ENCODE data around the gene C11orf91. TPM values are rescaled to one million over a fixed set of nuclear protein-coding genes. Genes with fewer than 3 reads are reported as not detected.
"Not testable (repeated sequence)": the region's sequence is repeated elsewhere in the genome, so short reads cannot be mapped to it uniquely, and the experiment has no call there.

C11orf91 gene
- total RNA-seq, 1 donor from 2014 or later: not detected

DNA sequence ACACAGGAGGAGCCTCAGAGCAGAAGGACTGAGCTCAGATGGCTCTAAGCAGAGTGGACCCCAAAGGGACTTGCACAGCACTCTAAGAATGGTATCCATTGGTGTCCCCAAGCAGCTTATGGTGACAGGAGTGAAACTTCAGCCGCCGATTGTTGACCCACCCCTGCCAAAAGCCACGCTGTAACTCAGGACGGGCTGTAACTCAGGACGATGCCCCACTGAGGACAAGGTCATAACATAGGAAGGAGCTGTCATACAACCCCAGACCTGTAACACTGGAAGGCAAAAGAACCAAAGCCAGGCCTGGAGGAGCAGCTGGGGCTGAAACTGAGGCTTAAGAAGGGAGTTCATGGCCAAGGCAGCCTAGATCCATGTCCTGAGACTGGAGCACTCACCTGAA, 21.4 kb upstream of the C11orf91 start:
- no peak for DNase-seq

DNA sequence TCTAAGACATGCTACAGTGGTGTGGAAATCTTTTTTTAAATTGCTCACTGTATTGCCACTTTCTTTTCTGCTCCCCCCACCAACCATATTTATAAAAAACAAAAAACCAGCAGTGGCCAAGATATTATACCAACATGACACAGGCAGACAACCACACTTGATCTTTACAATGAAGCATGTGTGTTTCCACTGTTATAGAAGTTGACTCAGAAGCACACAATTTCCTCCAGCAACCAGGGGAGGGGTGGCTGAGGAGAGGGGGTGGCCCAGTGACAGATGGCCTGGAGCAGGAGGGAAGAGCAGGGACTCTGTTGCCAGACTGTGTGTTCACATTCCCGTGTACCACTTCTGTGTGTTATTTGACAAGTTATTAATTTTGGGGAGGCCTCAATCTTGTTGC, 20.8 kb upstream of the C11orf91 start:
- DNase-seq: peak; percentile 65

GRCh38 chr11:33719587-33719986, 19.0 kb upstream of the C11orf91 start:
- no peak for DNase-seq

GRCh38 chr11:33718440-33718839, 17.8 kb upstream of the C11orf91 start:
- peak; percentile 74 for DNase-seq

DNA sequence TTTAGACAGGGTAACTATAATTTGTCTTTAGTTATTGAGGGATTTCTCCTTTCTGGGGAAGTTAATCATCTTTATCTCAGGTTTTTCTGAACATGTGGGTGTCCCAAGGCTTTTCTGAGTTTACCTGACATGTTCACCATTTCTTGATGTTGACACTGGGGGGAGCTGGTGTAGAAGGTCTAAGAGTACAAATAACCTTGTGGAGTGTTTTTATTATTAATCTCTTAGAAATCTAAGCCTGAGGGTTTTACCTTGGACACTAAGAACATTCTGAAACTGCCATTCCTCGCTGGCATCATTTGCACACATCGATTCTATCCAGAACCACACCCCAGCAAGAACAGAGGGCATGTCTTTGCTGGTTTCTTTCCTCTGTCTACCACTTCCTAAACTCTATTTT, 15.6 kb upstream of the C11orf91 start:
- no peak for DNase-seq

GRCh38 chr11:33713856-33714398, 13.3 kb upstream of the C11orf91 start:
- DNase-seq: no peak

- DNase-seq: no peak
These were observed 12.7 kb upstream of the C11orf91 start for GRCh38 chr11:33713151-33713855.

- no peak for DNase-seq
These were observed 11.8 kb upstream of the C11orf91 start for GRCh38 chr11:33712436-33712835.

DNA sequence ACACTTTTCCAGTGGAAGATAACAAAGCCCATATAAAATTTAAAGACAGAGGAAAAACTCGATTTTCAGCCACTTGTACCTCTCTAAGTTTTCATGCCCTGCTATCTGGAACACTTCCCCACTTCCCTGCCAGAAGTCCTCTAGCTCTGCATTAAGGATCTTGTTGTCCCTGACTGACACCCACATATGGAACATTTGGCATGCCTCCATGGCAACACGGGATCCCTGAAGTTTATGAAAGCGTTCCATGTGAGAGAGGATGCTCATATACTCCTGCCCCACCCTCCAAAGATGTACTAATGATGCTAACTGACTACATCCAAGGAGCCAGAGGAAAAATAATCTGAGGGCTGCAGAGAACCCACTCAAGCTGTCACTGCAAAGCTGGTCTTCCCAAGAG, 8.8 kb upstream of the C11orf91 start:
- peak; percentile 92 for DNase-seq

DNA sequence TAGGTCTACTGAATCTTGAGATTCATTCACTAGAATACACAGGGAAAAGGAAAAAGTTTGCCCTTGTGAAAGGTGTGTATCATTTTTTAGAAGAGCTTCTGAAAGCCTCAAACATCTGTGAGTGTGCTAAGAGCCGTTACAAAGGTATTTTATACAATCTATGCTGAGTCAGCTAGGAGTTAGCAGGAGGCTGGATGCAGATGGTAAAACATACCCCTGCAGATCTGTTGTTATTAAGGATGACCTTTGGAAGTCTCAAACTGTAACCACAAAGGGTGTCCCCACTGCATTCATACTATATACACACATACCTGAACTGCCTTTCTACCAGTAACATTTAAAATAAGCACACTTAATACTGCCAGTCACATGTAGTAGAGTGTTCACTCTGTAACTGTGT, 8.4 kb upstream of the C11orf91 start:
- DNase-seq: no peak

GRCh38 chr11:33707831-33708230, 7.2 kb upstream of the C11orf91 start:
- DNase-seq: not testable (repeated sequence)

GRCh38 chr11:33706966-33707365, 6.3 kb upstream of the C11orf91 start:
- no peak for DNase-seq

- no peak for DNase-seq
These were observed 5.9 kb upstream of the C11orf91 start for GRCh38 chr11:33706546-33706945.

GRCh38 chr11:33704240-33705002, 3.8 kb upstream of the C11orf91 start:
- no peak for DNase-seq

- DNase-seq: no peak
These were observed 3.2 kb upstream of the C11orf91 start for GRCh38 chr11:33703788-33704187.

GRCh38 chr11:33703234-33703633, 2.6 kb upstream of the C11orf91 start:
- no peak for DNase-seq

DNA sequence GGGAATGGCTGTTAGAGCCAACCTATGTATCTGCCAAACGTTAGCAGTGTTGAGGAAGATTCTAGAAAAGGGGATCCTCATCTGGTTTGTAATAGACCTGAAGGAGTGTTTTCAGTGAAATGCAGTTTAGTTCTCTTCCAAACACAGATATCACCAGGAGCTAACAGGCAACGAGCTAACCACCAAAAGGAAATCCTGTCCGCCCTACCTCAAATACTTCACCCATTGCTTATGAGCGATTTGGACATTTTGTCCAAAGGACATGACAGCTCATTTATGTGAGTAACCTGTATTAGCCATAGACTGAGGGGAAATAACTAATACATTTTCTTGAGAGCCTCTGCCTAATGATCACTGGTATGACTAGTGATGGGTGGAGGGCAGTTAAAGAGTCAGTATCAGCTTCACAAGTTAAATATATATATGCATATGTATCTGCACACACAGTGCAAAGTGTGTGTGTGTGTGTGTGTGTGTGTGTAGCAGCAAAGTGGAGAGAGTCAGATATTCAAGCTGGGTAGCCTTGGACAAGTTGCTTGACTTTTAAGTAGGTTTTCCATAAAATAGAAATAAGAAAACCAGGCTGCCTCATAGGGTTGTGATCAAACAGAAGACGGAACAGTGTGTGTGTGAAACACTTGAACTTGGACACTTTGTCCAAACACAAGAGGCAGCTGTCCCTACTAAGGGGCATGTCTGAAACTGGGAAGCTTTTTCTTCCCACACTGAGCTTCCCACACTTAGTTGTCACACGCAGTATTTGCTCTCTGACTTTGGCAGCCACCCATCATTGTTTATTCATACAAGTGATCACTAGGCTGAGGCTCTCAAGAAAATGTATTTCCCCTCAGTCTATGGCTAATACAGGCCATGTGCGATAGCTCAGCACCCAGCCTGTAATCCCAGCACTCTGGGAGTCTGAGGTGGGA, 940 bp upstream of the C11orf91 start:
- peak; percentile 91 for DNase-seq

- DNase-seq: no peak
These were observed 544 bp downstream of the C11orf91 start for GRCh38 chr11:33700063-33700501.

GRCh38 chr11:33699515-33700062, 1.0 kb downstream of the C11orf91 start:
- no peak for DNase-seq

- DNase-seq: no peak
These were observed 1.7 kb downstream of the C11orf91 start for GRCh38 chr11:33698921-33699320.

GRCh38 chr11:33697997-33698396, 2.6 kb downstream of the C11orf91 start:
- DNase-seq: no peak

Data from tongue (tissue), 2 donors.